BJ (cell line): ENCODE results near the gene IFNB1. TPM values are rescaled to one million over a fixed set of nuclear protein-coding genes. Genes with fewer than 3 reads are reported as not detected.
A peak's percentile ranks its signal among the peaks of the same experiment; 100 is the strongest.

Experiments
- CTCF ChIA-PET: fragments of 350-600 bp; formaldehyde crosslinking; extraction: SDS; loops from one replicate; lab custom pipeline; 2021; ENCODE audit warnings: antibody characterized with exemption, inconsistent platforms; lab: Yijun Ruan, JAX
- POLR2A ChIA-PET: fragments of 300-600 bp; sonication (Branson Sonifier 250); formaldehyde crosslinking; extraction: SDS; loops from one replicate; lab custom pipeline; 2021; ENCODE audit warnings: antibody characterized with exemption; lab: Charles Lee
- DNase-seq: peaks from one replicate; pipeline ENCODE4 v3.0.0-alpha.2; 2011; ENCODE audit warnings: low read depth
- H3K27me3 ChIP-seq: 2 replicates; pipeline ENCODE4 v1.6.0; 2011; ENCODE audit warnings: low read length; ENCODE audit not compliant: control insufficient read depth, insufficient read depth
- H3K36me3 ChIP-seq: 2 replicates; pipeline ENCODE4 v1.5.1; 2011; ENCODE audit warnings: low read length; ENCODE audit not compliant: control insufficient read depth, insufficient read depth
- H3K4me3 ChIP-seq: 2 replicates; pipeline ENCODE4 v1.5.1; 2011; ENCODE audit warnings: low read depth, mild to moderate bottlenecking, control low read depth, low read length
- polyA plus RNA-seq: library from polyadenylated mRNA; depleted of rRNA; stranded (reverse); fragments of >200 nt; gene quantifications from 2 replicates; pipeline ENCODE4 v1.2.3, GENCODE V29; 2011
- TF ChIP-seq, protein P1 (sequence below): IDR thresholded peaks from 2 replicates; pipeline ENCODE4 v1.5.1; 2011; ENCODE audit warnings: low read depth, mild to moderate bottlenecking, control low read depth, inconsistent platforms, low read length, moderate library complexity; ENCODE audit not compliant: insufficient read depth

Gene IFNB1
- polyA plus RNA-seq, 1 experiment: not detected

- no peaks in the 10 kb centered on the region for H3K36me3 ChIP-seq
- ChIA-PET POLR2A (no interaction called here), CTCF (interaction anchor here (1.1 kb wide), 1 partner anchor 66 kb away, joined by 3 read pairs; the partner anchor contains the start of gene IFNW1)
- no peak for DNase-seq
- TF ChIP-seq, protein P1, sequence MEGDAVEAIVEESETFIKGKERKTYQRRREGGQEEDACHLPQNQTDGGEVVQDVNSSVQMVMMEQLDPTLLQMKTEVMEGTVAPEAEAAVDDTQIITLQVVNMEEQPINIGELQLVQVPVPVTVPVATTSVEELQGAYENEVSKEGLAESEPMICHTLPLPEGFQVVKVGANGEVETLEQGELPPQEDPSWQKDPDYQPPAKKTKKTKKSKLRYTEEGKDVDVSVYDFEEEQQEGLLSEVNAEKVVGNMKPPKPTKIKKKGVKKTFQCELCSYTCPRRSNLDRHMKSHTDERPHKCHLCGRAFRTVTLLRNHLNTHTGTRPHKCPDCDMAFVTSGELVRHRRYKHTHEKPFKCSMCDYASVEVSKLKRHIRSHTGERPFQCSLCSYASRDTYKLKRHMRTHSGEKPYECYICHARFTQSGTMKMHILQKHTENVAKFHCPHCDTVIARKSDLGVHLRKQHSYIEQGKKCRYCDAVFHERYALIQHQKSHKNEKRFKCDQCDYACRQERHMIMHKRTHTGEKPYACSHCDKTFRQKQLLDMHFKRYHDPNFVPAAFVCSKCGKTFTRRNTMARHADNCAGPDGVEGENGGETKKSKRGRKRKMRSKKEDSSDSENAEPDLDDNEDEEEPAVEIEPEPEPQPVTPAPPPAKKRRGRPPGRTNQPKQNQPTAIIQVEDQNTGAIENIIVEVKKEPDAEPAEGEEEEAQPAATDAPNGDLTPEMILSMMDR: no peak
- H3K4me3 ChIP-seq: no peak overlapping the region
- H3K27me3 ChIP-seq: no peaks in the 10 kb centered on the region; the same call in 1 of the 2 replicates
Measured at GRCh38 chr9:21075484-21075883, 2.3 kb downstream of the IFNB1 start.

GRCh38 chr9:21070906-21071305 is 6.8 kb downstream of the IFNB1 start:
- TF ChIP-seq, protein P1: no peak
- POLR2A ChIA-PET: interaction anchor here (0.7 kb wide), 1 partner anchor 118 kb away, joined by 3 read pairs; no protein-coding TSS in a partner anchor
- no peak for DNase-seq
- H3K27me3 ChIP-seq: no peaks in the 10 kb centered on the region
- no peaks in the 10 kb centered on the region for H3K36me3 ChIP-seq
- H3K4me3 ChIP-seq: no peak overlapping the region
- CTCF ChIA-PET: interaction anchor here (2.2 kb wide), 1 partner anchor 10 kb away, joined by 5 read pairs; no protein-coding TSS in a partner anchor

- Histone ChIP-seq H3K27me3 (no peaks in the 10 kb centered on the region), H3K36me3 (no peaks in the 10 kb centered on the region), H3K4me3 (no peak overlapping the region)
- ChIA-PET CTCF (interaction anchor here (1.2 to 2.2 kb wide), 3 partner anchors 9 to 12 kb away, joined by 3 to 5 read pairs (median 4); no protein-coding TSS in a partner anchor), POLR2A (interaction anchor here (0.7 kb wide), 1 partner anchor 117 kb away, joined by 3 read pairs; no protein-coding TSS in a partner anchor)
- TF ChIP-seq, protein P1: peak; percentile 29; the same call in 1 of the 2 replicates
- peak; percentile 84 for DNase-seq
Measured at GRCh38 chr9:21070171-21070571, 7.6 kb downstream of the IFNB1 start.

GRCh38 chr9:21060919-21061561 is 16.7 kb downstream of the IFNB1 start:
- H3K36me3 ChIP-seq: no peaks in the 10 kb centered on the region
- TF ChIP-seq, protein P1: peak; percentile 35; the same call in 1 of the 2 replicates
- ChIA-PET POLR2A (no interaction called here), CTCF (interaction anchor here (0.5 to 1.6 kb wide), 2 partner anchors 9 to 409 kb away, joined by 3 to 5 read pairs; no protein-coding TSS in a partner anchor)
- H3K4me3 ChIP-seq: no peak overlapping the region
- peak; percentile 73 for DNase-seq
- H3K27me3 ChIP-seq: no peaks in the 10 kb centered on the region

DNA sequence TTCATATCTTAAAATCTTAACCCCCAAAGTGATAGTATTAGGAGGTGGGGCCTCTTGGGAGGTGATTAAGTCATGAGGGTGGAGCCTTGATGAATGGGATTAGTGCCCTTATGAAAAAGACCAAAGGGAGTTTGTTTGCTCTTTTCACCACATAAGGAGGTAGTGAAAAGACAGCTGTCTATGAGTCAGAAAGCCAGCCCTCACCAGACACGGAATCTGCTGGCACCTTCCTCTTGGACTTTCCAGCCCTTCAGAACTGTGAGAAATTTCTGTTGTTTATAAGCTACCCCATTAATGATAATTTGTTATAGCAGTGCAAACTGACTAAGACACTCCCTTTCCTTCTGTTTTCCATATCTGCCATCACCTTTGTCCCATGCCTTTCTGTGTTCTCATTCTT is 20.8 kb downstream of the IFNB1 start:
- no peaks in the 10 kb centered on the region for H3K36me3 ChIP-seq
- no peak for DNase-seq
- TF ChIP-seq, protein P1: no peak
- ChIA-PET CTCF (interaction anchor here (0.9 kb wide), 1 partner anchor 26 kb away, joined by 3 read pairs; the partner anchor contains the start of gene HACD4), POLR2A (no interaction called here)
- no peaks in the 10 kb centered on the region for H3K27me3 ChIP-seq
- H3K4me3 ChIP-seq: no peak overlapping the region
